Activated CD4-positive, alpha-beta T cell treated with anti-CD3 and anti-CD28 coated beads, Interleukin-2, Interleukin-4, amounts not matched to agents 100 ng/mL and 50 ng/mL, durations not matched to agents 16 hours and 8 hours (primary cell): Measurements from ENCODE around the gene CREB3.

Experiments used
- DNase-seq: peaks from one replicate; pipeline ENCODE4 v3.0.0-alpha.2; 2020; ENCODE audit warnings: low spot score

CREB3 gene

DNA sequence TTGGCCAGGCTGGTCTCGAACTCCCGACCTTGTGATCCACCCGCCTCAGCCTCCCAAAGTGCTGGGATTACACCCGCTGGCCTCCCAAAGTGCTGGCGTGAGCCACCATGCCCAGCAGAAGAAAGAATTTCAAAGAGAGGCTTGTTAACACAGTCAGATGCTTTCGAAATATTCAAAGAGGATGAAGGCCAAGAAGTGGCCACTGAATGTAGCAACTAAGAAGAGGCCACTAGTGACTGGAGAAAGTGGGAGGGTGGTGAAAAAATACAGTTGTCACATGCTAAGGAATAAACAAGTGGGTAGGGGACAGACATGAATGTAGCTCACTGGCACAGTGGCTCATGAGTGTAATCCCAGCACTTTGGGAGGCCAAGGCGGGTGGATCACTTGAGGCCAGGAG is 29.8 kb upstream of the CREB3 start:
- DNase-seq: no peak

DNA sequence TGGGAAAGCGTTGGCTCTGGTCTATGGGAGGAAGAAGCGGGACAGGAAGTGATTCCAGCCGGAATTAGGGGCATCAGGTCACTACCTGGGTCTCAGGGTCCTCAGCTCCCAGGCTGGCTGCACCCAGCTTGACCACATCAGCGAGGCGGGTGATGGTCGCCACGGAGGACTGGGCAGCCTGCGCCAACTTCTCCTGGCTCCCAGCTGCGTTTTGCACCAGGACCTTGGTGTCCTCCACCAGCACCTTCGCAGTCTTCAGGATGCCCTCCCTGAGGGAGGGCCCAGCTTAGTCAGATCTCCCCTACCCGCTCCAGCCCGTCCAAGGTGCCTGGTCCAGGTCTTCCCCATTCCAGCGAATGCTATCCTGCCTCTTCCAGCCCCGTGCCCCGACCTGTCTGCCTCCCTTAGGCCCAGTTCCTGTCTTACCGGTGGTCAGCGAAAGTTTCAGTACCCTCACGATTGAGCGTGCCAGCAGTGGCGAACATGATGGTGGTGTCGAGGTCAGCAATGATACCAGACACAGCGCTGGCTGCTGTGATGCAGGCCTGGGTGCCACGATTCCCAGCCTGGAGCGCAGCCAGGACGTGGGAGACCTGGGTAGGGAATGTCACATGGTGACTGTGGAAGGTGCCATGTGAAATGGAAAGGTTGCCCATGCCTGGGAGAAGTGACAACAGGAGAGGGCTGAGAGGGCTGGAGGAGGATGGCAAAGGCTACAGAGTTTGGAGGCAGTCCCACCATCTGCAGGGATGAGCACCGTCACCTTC is 28.4 kb upstream of the CREB3 start:
- no peak for DNase-seq

DNA sequence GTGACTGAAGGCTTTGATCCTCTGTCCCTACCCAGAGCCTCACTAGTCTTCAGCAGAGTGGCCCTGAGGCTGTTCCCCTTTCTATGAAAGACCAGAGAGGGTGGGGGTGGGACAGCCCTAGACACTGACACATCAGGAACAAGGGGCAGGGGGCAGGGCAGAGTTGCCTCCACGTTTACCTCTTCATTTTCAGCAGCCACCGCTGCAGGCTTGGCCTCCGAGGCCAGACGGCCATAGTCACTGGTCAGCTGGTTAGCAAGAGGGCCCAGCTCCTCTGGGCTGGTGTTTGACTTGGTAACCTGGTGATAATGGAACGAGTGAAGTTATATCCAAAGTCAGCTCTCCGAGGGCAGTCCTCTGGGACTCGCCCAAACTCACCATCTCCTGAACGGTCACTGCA is 27.1 kb upstream of the CREB3 start:
- DNase-seq: no peak

DNA sequence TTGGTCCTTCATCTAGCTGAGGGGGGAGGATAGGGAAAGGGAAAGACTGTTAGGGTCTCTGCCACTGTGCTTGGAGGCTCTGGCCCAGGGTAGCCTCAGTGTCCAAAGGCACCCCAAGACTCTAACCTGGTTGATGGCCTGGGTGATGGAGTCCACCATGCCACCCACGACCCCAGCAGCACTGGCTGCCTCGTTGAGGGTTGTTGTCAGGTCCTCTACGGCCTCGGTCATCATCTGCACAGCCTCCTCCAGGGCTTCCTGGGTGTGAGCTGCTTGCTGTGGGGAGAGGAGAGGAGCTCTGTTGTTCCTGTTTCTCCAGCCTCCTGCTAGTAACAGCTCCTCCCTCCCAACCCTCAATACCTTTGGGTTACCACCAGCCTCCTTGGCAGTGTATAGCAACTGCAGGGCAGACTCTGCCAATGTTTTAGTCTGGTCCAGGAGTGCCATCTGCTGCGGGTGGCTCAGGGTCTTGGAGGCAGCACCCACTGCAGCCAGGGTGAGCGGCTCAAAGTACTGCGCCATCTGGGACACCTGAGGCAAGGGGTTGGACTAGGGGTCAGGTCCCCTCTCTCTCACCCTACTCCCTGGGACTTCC is 26.5 kb upstream of the CREB3 start:
- no peak for DNase-seq

DNA sequence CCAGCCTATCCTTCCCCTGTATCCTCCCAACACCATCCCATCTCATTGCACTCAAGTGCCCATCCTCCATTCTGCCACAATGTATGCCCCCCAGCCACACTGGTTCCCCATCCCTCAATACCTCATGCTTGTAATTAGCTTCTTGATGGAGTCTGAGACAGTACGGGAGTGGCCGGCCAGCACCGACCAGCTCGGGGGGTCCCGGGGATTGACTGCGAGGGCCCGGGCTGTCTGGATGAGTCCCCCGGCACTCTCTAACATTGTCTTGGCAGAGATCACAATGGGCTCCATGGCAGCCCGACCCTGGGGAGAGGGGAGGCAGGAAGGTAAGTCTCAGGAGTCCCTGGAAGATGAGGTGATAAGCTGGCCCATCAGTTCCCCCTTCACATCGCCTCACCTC is 25.5 kb upstream of the CREB3 start:
- DNase-seq: no peak

DNA sequence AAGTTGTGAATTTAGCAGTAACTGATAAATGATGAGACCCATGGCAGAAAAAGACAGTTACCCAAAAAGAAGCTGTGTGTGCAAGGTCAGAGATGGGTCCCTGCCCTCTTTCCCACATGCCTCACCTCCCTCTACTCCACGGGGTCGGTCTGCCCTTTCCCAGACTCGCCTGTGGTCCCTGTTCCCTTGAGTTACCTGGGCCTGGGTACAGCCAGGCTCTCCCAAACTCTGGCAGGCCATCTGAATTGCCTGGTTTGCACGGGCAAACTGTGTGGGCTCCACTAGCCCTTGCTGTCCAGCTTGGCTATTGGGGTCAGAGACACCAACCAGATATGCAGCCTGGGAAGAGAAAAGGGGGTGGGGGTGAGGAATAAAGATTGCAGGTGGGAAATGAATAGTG is 24.3 kb upstream of the CREB3 start:
- DNase-seq: no peak

DNA sequence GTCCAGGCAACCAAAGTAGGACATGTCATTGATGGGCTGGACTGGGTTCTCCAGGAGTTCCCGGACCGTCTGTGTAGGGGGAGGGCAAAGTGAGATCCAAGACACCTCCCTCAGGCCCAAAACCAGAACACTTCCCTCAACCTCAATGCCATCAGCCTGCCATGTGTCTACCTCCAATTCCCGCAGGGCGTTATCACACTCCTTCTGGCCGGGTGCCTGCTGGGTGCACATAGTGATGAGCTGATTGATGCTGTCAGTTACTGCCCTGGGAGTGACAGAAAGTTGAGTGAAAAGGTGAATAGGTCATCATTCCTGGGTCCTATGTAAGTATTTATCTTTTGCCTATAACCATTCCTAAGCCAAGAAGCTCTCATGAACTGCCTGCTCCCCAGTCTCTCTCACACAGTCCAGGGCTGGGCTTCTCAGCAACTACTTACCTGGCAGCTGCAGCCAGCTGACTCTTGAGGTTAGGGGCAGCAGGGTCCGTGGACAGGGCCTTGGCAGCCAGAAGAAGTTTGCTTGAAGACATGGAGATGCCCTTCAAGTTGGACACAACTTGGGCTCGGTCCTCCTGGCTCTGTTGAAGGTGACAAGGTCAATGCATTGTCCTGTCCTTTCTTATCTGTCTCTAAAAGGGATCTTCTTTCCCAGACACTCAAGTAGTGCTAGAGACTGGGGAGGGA is 21.5 kb upstream of the CREB3 start:
- DNase-seq: no peak

DNA sequence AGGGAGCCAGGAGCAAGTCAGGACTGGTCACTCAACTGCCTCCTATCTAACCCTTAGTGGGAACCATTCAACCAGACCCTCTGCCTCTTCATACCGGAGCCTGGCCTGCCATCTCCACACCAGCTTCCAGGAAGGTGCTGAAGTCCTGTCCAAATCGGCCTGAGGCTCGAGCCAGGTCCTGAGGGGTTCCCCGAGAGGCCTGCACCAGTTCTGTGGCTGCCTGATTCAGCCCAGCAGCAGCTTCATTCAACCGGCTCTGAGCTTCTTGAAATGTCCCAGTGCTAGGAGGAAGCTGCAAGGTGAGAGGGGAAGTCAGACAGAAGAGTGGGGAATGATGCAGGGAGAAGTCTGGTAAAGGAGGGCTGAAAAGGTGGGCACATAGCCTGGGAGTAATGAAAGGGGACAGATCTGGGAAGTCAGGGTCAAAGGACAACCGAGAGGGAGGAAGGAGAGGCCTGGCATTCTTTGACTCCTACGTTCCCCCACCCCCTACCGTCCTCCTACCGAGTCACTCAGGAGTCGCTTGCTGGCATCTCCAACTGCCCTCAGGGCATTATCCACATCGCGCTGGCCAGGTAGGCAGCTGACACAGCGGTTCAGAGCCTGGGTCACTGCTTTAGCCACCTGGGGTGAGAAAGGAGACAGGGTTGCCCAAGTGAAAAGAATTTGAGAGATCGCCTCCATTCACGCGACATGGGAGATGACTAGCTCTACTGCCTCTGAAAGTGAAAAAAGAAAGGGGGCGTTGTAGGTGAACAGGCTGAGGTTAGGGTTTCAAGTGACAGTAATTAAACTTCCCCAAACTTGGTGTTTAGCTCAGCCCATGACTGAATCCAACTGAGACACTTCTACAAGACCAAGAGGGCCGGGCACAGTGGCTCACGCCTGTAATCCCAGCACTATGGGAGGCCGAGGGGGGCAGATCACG is 20.7 kb upstream of the CREB3 start:
- no peak for DNase-seq

DNA sequence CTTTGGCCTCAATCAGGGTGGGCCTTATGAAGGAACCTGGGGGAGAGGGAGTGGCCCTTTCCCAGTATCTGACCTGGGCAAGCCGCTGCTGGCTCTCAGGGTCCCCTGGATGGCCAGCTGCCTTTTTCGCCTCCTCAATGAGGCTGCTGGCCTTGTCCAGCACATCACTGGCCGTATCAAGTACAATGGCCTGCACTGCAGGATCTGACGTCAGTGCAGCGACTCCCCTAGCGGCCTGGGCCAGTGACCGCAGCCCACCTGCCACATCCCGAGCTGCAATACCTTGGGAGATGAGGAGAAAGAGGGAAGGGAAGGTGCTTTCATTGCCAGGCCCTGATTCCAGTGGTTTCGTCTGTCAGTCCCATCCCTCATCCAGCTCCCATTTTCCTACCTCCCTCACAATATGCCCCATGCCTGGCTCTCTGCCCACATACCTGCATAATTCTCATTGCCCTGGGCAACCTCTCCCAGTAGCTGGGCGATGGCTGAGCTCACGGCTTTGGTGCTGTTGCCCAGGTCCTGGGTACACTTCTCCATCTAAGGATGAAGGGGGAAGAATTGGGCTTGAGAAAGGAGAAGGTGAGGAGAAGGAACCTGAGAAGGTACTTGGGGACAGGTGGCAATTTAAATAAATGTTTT is 19.6 kb upstream of the CREB3 start:
- DNase-seq: no peak

DNA sequence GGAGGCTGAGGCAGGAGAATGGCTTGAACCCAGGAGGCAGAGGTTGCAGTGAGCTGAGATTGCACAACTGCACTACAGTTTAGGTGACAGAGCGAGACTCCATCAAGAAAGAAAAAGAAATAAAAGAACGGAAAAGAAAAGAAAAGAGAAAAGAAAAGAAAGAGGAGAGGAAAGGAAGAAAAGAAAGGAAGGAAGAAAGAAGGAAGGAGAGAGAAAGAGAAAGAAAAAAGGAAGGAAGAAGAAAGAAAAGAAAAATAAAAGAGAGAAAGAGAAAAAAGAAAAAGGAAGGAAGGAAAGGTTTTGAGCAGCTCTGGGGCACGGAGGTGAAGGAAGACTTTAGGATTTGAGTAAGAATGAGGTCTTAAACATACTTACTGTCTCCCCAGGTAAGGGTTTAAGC is 18.9 kb upstream of the CREB3 start:
- DNase-seq: no peak

DNA sequence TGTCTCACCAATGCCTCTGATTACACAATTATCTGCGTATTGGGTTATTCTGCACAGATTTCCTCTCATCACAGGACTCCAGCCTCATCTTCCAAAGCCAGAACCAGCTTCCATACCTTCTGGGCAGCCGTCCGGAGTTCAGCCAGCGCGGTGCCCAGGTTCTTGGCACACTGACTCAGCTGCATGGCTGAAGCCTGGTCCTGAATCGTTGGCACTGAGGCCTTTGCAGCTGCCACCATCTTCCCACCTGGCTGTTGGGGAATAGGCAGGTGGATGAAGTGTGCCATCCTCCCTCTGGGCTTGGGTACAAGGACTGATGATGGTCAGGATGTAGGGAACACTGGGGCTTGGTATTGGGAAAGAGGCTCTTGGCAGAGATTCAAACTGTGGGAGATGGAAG is 18.3 kb upstream of the CREB3 start:
- no peak for DNase-seq

DNA sequence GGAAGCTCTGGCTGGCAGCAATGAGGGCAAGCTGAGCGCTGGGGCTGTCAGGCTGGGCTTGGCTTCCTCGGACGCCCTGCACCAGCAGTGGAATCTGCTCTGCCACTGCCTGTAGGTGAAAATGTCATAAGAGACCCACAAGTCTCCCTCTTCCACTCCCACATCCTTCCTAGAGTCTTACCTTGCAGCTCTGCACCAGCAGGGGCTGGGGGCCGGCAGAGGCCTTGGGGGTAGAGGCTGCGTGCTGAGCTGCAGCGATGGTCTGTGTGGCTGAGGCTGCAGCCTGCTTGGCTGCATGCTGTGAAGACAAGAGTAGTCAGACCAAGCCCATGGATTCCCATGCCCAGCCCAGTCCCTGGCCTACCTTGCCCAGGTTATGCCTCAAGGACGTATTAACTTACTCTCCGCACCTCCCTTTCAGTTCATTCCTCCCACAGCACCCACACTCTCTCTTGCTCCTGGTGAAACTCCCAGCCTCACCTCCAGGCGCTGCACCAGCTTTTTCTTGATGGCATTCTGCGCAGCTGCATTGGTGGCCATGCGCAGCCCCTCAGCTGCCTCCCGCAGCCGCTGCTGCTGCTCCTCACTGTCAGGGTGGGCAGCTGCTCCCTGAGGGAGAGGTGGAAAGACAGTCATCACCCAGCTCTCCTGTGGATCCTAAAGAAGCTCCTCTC is 17.8 kb upstream of the CREB3 start:
- no peak for DNase-seq

DNA sequence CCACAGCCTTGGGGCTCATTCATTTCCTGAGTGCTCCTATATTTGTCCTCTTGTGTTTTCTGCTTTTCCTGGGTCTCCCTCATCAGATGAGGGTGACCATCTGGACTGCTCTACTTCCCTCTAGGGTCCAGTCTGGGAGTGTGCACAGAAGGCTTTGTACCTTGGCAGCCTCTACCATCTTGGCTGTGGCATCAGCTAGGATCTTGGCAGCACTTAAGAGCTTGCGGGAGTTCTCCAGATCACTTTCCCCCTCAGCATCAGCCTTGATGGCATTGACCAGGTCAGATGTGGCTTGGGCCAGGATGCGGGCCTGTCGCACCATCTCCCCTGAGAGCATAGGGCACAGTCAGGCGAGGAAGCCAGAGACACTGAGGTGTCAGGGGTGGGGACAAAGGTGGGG is 16.2 kb upstream of the CREB3 start:
- no peak for DNase-seq

DNA sequence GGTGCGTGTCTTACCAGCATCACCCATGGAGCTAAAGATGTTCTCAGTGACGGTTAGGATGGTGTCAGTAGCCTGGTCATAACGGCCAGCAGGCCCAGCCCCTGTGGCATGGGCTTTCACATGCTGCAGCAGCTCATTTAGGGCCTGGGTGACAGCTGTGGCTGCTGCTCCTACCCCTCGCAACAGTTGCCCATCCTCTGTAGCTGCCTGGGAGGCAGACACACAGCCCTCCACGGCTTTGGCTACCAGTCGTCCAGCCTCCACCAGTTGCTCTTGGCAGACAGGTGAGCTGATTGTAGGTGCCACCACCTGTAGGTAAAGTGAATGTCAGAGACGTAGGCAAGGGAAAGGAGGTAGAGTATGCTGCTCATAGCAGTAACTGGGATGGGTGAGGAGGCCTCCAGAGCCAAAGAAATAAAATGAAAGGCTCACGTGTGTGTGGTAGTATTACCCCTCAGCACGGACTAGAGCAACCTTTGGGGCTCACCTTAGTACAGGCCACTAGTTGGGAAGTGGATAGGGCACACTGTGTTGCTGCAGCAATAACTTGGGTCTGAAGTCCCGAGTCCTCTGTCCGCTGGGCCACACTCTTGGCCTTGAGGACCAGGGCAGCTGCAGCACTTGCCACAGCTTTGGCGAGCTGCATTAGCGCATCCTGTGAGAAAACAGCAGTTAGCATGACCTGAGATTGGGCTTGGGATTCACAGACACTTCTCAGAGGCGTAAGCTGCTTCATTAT is 15.2 kb upstream of the CREB3 start:
- DNase-seq: no peak

DNA sequence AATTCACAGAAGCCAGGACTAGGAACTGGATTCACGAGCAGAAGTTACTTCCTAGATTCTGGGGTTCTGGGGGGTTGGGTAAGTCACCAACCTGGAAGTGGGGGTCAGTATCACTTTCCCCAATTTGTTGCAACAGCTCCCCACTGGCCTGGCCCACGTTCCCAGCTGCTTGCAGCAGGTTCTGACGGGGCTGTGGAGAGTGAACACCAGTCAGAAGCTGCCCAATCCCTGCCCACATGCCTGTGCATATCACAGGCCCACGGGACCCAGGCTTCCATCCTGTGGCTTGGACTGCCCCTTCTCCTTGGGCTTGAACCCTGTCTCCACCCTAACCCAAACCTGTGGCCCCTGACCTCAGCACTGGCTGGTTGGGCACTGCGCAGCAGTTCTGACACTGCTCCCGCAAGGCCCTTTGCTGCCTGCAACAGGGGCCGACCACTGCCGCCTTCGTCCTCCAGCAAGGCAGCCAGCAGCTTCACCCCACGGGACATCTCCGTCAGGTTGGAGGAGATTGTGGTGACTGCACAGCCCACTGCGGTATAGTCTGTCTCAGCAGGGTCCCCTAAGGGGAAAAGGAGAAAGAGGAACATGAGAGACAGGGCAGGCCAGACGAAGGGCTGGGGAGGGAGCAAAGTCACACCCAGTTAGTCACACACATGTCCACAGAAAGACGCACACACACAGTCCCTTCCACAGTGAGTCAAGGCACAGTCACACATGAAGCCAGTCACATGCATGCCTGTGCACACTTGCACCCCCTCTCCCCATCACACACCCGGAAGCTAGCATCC is 13.6 kb upstream of the CREB3 start:
- no peak for DNase-seq

DNA sequence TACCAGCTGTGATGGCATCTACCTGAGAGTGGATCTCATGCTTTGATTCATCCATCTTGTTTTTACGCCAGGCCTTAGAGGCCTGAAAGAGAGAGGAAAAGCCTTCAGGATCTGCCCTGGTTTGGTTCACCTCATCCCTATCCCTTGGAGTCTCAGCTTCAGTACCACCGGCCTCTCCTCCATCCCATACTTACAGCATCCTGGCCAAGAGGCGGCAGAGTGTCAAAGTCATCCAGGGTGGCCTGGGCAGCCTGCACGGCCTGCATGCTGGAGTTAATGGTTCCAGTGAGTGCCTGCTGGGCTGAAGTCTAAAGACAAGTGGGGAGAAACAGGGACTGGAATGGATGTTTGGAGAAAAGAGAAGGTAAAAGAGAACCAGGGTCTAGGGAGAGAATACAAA is 12.9 kb upstream of the CREB3 start:
- no peak for DNase-seq

DNA sequence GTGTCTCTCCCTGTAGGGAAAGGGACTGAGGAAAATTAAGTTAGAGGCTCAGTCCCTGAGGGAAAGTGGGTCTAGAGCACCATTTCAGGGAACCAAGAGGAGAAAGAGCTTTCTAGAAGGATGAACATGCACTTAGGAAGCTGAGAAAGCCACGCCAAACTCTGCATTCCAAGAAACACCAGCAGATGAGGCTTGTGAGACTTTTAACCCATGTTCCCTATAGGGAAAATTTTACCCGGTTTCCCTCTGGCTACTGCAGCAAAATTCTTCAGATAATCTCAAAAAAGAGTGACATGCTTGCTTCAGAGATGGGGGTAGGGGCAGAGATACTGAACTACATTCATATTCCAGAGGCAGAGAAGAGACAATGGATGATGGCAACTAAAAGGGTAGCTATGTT is 9.0 kb upstream of the CREB3 start:
- no peak for DNase-seq

DNA sequence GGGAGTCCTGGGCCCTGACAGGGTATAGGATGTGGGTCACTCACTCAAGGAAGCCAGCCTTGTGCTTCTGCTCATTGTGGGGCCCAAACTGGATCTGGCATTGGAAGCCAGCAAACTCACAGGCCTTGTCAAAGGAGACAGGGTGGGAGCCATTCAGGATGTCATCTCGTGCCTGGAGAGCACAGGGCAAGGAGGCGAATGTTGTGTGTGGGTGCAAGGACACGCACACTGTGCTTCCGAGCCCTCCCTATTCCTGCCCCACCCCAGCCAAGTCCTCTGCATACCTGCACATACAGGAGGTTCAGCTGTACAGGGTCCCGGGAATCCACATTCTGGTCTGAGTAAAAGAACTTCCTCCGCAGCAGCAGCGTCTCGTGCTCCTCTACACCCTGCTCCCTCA is 8.6 kb upstream of the CREB3 start:
- no peak for DNase-seq

DNA sequence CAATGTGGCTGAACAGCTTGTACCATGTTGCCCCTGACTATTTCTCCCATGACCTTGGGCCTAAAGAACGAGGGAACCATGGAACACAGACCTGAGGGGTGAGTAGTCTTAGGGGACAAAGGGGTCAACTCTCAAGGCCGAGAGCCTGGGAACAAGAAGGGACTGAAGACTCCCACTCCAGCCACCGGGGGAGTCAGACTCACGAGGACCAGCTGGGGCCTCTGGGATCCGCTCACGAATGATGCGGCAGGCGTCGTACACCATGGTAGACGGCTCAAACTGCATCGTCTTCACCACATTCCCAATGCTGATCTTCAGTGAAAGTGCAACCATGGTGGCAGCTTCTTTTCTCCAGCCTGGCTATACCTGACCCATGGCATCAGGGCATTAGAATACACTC is 7.1 kb upstream of the CREB3 start:
- no peak for DNase-seq

DNA sequence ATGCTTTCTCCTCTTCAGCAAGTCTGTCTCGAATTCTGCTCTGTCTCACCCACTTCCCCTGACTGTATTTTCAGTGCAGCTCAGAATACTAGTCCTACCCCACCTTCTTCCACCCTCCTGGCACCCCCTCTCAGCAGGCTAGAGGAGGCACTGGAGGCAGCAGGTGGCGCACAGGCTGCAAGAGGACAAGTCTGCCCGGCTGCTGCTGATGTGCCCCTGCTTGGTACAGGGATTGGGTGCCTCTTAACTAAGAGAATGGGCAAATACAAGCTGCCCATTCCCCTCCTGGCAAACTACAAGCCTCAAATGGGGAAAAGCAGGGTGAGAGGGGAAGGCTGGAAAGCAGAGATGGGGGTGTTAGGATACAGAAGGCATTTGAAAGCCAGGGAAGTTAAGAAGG is 5.5 kb upstream of the CREB3 start:
- no peak for DNase-seq
